Epidermal melanocyte (primary cell): Measurements from ENCODE around the gene SPEM2.
"Not testable (repeated sequence)": the region's sequence is repeated elsewhere in the genome, so short reads cannot be mapped to it uniquely, and the experiment has no call there.

Source experiments
- DNase-seq: peaks from one replicate; pipeline ENCODE4 v3.0.0; 2011; ENCODE audit warnings: low spot score; ENCODE audit not compliant: insufficient read length

The SPEM2 gene

DNA sequence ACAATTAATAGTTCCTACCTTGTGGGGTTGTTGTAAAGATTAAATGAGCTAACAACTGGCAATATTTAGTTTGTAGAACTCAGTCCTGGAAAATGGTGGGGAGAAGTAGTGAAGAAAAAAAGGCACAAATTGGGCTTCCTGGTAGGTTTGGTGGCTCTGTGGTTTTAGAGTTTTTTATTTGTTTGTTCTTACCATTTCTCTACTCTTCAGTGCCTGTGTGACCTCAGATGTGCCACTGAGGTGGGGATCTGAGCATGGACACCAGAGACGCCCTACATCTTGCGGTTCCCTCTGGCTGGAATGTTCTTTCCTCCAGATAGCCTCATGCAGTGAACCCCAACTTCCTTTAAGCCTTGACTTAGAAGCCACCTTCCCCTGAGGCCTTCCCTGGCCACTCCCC is 46.3 kb downstream of the SPEM2 start:
- DNase-seq, result no peak

- not testable (repeated sequence) for DNase-seq
Measured at GRCh38 chr17:7474767-7475166, 49.4 kb downstream of the SPEM2 start.

- DNase-seq, result no peak
Measured at GRCh38 chr17:7475764-7476422, 50.5 kb downstream of the SPEM2 start.

DNA sequence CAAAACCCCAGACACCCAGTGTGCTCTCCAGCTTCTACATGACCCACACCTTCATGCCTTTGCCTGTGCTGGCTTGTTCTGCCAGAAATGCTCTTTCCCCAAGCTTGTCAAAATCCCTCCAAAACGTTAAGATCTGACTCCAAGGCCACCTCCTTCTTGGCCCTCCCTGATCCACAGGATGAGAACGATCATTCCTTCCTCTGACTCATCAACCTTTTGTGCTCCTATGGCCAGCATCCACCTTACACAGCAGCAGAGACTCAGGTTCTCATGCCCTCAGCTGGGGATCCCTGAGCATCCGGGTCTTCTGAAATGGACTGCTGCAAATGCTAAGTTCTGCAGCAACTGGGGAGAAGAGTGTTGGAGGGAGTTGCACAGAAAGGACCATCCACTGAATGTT is 51.1 kb downstream of the SPEM2 start:
- no peak for DNase-seq

DNA sequence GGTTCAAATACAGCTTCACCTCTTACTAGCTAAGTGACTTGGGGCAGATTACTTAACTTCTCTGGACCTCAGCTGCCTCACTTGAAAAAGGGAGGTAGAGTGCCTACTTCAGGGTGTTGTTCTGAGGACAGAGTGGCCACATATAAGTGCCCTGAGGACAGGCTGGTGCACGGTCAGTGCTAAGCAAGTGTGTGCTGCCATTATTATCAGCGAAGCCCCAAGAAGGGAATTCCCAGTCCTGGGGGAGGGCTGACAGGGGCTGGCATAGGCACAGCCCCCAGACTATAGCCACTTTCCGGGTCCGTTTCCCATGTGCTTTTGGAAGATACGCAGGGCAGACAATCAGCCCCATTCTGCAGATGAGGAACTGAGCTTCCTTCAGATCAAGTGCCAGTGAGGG is 51.5 kb downstream of the SPEM2 start:
- no peak for DNase-seq
